ENCODE data around the gene PI3.
"Not testable (repeated sequence)": the region's sequence is repeated elsewhere in the genome, so short reads cannot be mapped to it uniquely, and the experiment has no call there.

Gene PI3

GRCh38 chr20:45174434-45175364, at the start of gene PI3:
PI3 (plus strand) TSS chr20:45174902; CDS start chr20:45174923, 21 bp downstream.
- no peak for DNase-seq (ENCODE audit: low read depth)

- no peak for DNase-seq (ENCODE audit: low read depth)
Measured at GRCh38 chr20:45128099-45128498, 46.6 kb upstream of the PI3 start.

GRCh38 chr20:45136911-45137310, 37.8 kb upstream of the PI3 start:
- DNase-seq (ENCODE audit: low read depth): no peak

GRCh38 chr20:45138561-45139300, 36.0 kb upstream of the PI3 start:
- DNase-seq (ENCODE audit: low read depth): no peak

GRCh38 chr20:45139733-45140375, 34.8 kb upstream of the PI3 start:
- not testable (repeated sequence) for DNase-seq (ENCODE audit: low read depth)

- no peak for DNase-seq (ENCODE audit: low read depth)
Measured at GRCh38 chr20:45140836-45141235, 33.9 kb upstream of the PI3 start.

- DNase-seq (ENCODE audit: low read depth): no peak
Measured at GRCh38 chr20:45149062-45149461, 25.6 kb upstream of the PI3 start.

- no peak for DNase-seq (ENCODE audit: low read depth)
Measured at GRCh38 chr20:45152405-45152804, 22.3 kb upstream of the PI3 start.

- DNase-seq (ENCODE audit: low read depth): no peak
Measured at GRCh38 chr20:45153147-45153546, 21.6 kb upstream of the PI3 start.

GRCh38 chr20:45153752-45154151, 20.9 kb upstream of the PI3 start:
- no peak for DNase-seq (ENCODE audit: low read depth)

GRCh38 chr20:45154183-45154582, 20.5 kb upstream of the PI3 start:
- no peak for DNase-seq (ENCODE audit: low read depth)

GRCh38 chr20:45154794-45155193, 19.9 kb upstream of the PI3 start:
- DNase-seq (ENCODE audit: low read depth): not testable (repeated sequence)

GRCh38 chr20:45156713-45157112, 18.0 kb upstream of the PI3 start:
- no peak for DNase-seq (ENCODE audit: low read depth)

- peak; percentile 53 for DNase-seq (ENCODE audit: low read depth)
Measured at GRCh38 chr20:45157962-45158361, 16.7 kb upstream of the PI3 start.

- no peak for DNase-seq (ENCODE audit: low read depth)
Measured at GRCh38 chr20:45163083-45163803, 11.5 kb upstream of the PI3 start.

GRCh38 chr20:45164906-45165305, 9.8 kb upstream of the PI3 start:
- no peak for DNase-seq (ENCODE audit: low read depth)

- DNase-seq (ENCODE audit: low read depth): no peak
Measured at GRCh38 chr20:45173522-45173921, 1.2 kb upstream of the PI3 start.

GRCh38 chr20:45176526-45177267, 2.0 kb downstream of the PI3 start:
- DNase-seq (ENCODE audit: low read depth): no peak

- no peak for DNase-seq (ENCODE audit: low read depth)
Measured at GRCh38 chr20:45179166-45179565, 4.5 kb downstream of the PI3 start.

GRCh38 chr20:45181639-45182038, 6.9 kb downstream of the PI3 start:
- DNase-seq (ENCODE audit: low read depth): no peak

GRCh38 chr20:45183084-45183483, 8.4 kb downstream of the PI3 start:
- DNase-seq (ENCODE audit: low read depth): no peak

Data from fibroblast of the conjunctiva (primary cell).